Measurements from ENCODE around the gene OOSP3. TPM values are rescaled to one million over a fixed set of nuclear protein-coding genes. Genes with fewer than 3 reads are reported as not detected.
"Not testable (repeated sequence)": the region's sequence is repeated elsewhere in the genome, so short reads cannot be mapped to it uniquely, and the experiment has no call there.

OOSP3 gene
- total and polyA plus RNA-seq, 2 donors (not counting 3 experiments of a cell fraction or from before 2014, with no cell fraction given) = not detected

- FAIRE-seq = peak; percentile 100
- no peak for TF ChIP-seq MYC (IDR thresholded peaks at IDR 0.05; ENCODE audit: low read depth, low read length)
- no peak for TF ChIP-seq EZH2 (IDR thresholded peaks at IDR 0.05; ENCODE audit: borderline replicate concordance, low read depth, low read length, severe bottlenecking)
- no peak for TF ChIP-seq POLR2A (IDR thresholded peaks at IDR 0.05; ENCODE audit: low read depth, low read length)
- TF ChIP-seq CTCF (IDR thresholded peaks at IDR 0.05; ENCODE audit: extremely low read depth in 1 of 2, insufficient read depth in 1 of 2, low read depth in 1 of 2, low read length in 2 of 2) = no peak
- TF ChIP-seq JUN (IDR thresholded peaks at IDR 0.05; ENCODE audit: borderline replicate concordance, insufficient read depth, insufficient read length, low read depth) = peak; percentile 98
- TF ChIP-seq POLR2AphosphoS5 (IDR thresholded peaks at IDR 0.05; ENCODE audit: insufficient read depth, low read depth, low read length) = peak; percentile 64
- peak; percentile 92 for TF ChIP-seq FOS (IDR thresholded peaks at IDR 0.05; ENCODE audit: borderline replicate concordance, insufficient read depth, low read length)
- no peak for TF ChIP-seq MAX (IDR thresholded peaks at IDR 0.05; ENCODE audit: insufficient read depth, insufficient read length)
- peak; percentile 46 for TF ChIP-seq GATA2 (IDR thresholded peaks at IDR 0.05; ENCODE audit: insufficient read depth, insufficient read length, low read depth, low read length)
- no peaks in the 10 kb centered on the region for H3K9me1 ChIP-seq (replicated peaks; ENCODE audit: control insufficient read depth, extremely low read depth, insufficient read depth, low read length)
- peak overlapping the region; percentile 19 for H2AFZ ChIP-seq (ENCODE audit: low read depth, low read length)
- peak overlapping the region; percentile 81 for H3K4me2 ChIP-seq (ENCODE audit: insufficient read depth, low read length)
- peak; percentile 98 for DNase-seq (ENCODE audit: low read depth, low spot score)
- H3K27ac ChIP-seq (ENCODE audit: insufficient read depth, low read depth, low read length) = peak overlapping the region; percentile 95
- no TSS peak for BruUV-seq (replicated peaks)
- no peaks in the 10 kb centered on the region for H3K9me3 ChIP-seq (replicated peaks; ENCODE audit: control insufficient read depth, insufficient read depth, low read length)
- POLR2A ChIA-PET = no interaction called here
- dilution Hi-C loops (cut with MboI; ENCODE audit: extremely low pct_ligation_motif_present, low sequenced_read_pairs) (no loop called here), intact Hi-C loops (cut with micrococcal nuclease) (loop anchor here (1.0 to 5.0 kb wide), 6 partner anchors 18 to 259 kb away; partner anchors contain the start of gene STX3)
- no peaks in the 10 kb centered on the region for H3K36me3 ChIP-seq (ENCODE audit: control insufficient read depth in 2 of 2, extremely low read depth in 1 of 2, insufficient read depth in 2 of 2, low read length in 2 of 2)
- no peaks in the 10 kb centered on the region for H4K20me1 ChIP-seq (replicated peaks; ENCODE audit: control insufficient read depth, extremely low read depth, insufficient read depth, low read length)
- no peaks in the 10 kb centered on the region for H3K27me3 ChIP-seq (ENCODE audit: control insufficient read depth in 2 of 2, insufficient read depth in 2 of 2, low read length in 2 of 2)
- peaks cover 15% of the 10 kb centered on the region for H3K4me1 ChIP-seq (ENCODE audit: control insufficient read depth, extremely low read depth, insufficient read depth, low read length)
- CTCF ChIA-PET = interaction anchor here (0.7 to 3.1 kb wide), 6 partner anchors 10 to 292 kb away, joined by 3 to 19 read pairs (median 4); partner anchors contain the start of gene OOSP3
- H3K4me3 ChIP-seq (replicated peaks in 1 of 3; ENCODE audit: insufficient read depth in 1 of 3, low read depth in 1 of 3, low read length in 3 of 3) = peak overlapping the region in 1 of 3 experiments; percentile 38
- no peaks in the 10 kb centered on the region for H3K79me2 ChIP-seq (ENCODE audit: control insufficient read depth, insufficient read depth, low read length)
- H3K9ac ChIP-seq (replicated peaks; ENCODE audit: extremely low read depth, insufficient read depth, low read length) = peak overlapping the region; percentile 77
Measured at GRCh38 chr11:59901306-59901705, 22.7 kb downstream of the OOSP3 start.

- H3K27me3 ChIP-seq (ENCODE audit: control insufficient read depth in 2 of 2, insufficient read depth in 2 of 2, low read length in 2 of 2); POLR2A ChIA-PET; H3K4me3 ChIP-seq (replicated peaks in 1 of 3; ENCODE audit: insufficient read depth in 1 of 3, low read depth in 1 of 3, low read length in 3 of 3); H3K9me3 ChIP-seq (replicated peaks; ENCODE audit: control insufficient read depth, insufficient read depth, low read length); DNase-seq (ENCODE audit: low read depth, low spot score); H3K9me1 ChIP-seq (replicated peaks; ENCODE audit: control insufficient read depth, extremely low read depth, insufficient read depth, low read length); dilution Hi-C loops (cut with MboI; ENCODE audit: extremely low pct_ligation_motif_present, low sequenced_read_pairs); H3K36me3 ChIP-seq (ENCODE audit: control insufficient read depth in 2 of 2, extremely low read depth in 1 of 2, insufficient read depth in 2 of 2, low read length in 2 of 2); H2AFZ ChIP-seq (ENCODE audit: low read depth, low read length); H3K79me2 ChIP-seq (ENCODE audit: control insufficient read depth, insufficient read depth, low read length); H4K20me1 ChIP-seq (replicated peaks; ENCODE audit: control insufficient read depth, extremely low read depth, insufficient read depth, low read length); BruUV-seq (replicated peaks); FAIRE-seq; H3K27ac ChIP-seq (ENCODE audit: insufficient read depth, low read depth, low read length); H3K9ac ChIP-seq (replicated peaks; ENCODE audit: extremely low read depth, insufficient read depth, low read length); H3K4me2 ChIP-seq (ENCODE audit: insufficient read depth, low read length): not testable (repeated sequence)
- H3K4me1 ChIP-seq (ENCODE audit: control insufficient read depth, extremely low read depth, insufficient read depth, low read length) = peaks cover 15% of the 10 kb centered on the region
- CTCF ChIA-PET = interaction anchor here (3.1 kb wide), 1 partner anchor 15 kb away, joined by 19 read pairs; no protein-coding TSS in a partner anchor
- intact Hi-C loops (cut with micrococcal nuclease) = loop anchor here (5.0 kb wide), 2 partner anchors 81 to 146 kb away; partner anchors contain the start of gene STX3
Measured at GRCh38 chr11:59903569-59903968, 25.0 kb downstream of the OOSP3 start.

Data from endothelial cell of umbilical vein (primary cell).